HepG2 (cell line): ENCODE results near the gene PRSS12. TPM values are rescaled to one million over a fixed set of nuclear protein-coding genes. Genes with fewer than 3 reads are reported as not detected.

Experiments
- ATAC-seq: fragments of 200-7000 bp; cut with Tn5 transposase; 3 replicates; pipeline ENCODE4 v1.9.1; 2020; ENCODE audit warnings: mild to moderate bottlenecking, moderate library complexity
- BruUV-seq: library from RNA; stranded (reverse); fragments of 400-500 nt; replicated peaks from 2 replicates; lab custom pipeline; 2021; lab: Mats Ljungman, UMichigan
- CTCF ChIA-PET: fragments of 300-600 bp; formaldehyde crosslinking; extraction: SDS; loops from one replicate; lab custom pipeline; 2021; ENCODE audit warnings: low total read pairs, inconsistent platforms, low intra/inter-chr PET ratio; lab: Yijun Ruan, JAX
- POLR2A ChIA-PET: fragments of 350-600 bp; sonication (Branson Sonifier 250); formaldehyde crosslinking; loops from one replicate; lab custom pipeline; 2020; ENCODE audit warnings: antibody characterized with exemption, inconsistent platforms; lab: Yijun Ruan, JAX
- DNase-seq: peaks from one replicate; pipeline ENCODE4 v3.0.0-alpha.2; 2015; ENCODE audit warnings: low spot score
- FAIRE-seq: peaks from 3 replicates; lab custom pipeline; 2011; peaks lifted over from hg19 to GRCh38; lab: Jason Lieb, UNC
- H2AFZ ChIP-seq: one replicate; pipeline ENCODE4 v1.6.1; 2011; ENCODE audit warnings: low read length, inconsistent platforms
- H3K27ac ChIP-seq: fragments of 300-600 bp; 3 replicates; pipeline ENCODE4 v1.8.0; 2011; ENCODE audit warnings: mixed run types, mild to moderate bottlenecking, mixed read lengths, low read length, inconsistent platforms; ENCODE audit not compliant: insufficient read depth; ENCODE audit errors: extremely low read length
- H3K27me3 ChIP-seq, 2 experiments: fragments of 200-600 bp in 1 of 2; 2 replicates in 1 of 2; 3 replicates in 1 of 2; pipeline versions ENCODE4 v1.6.0 to v1.8.0; 2011; ENCODE audit warnings: low read length in 2 of 2, mild to moderate bottlenecking in 2 of 2, moderate library complexity in 2 of 2, inconsistent platforms in 1 of 2; ENCODE audit not compliant: insufficient read depth in 2 of 2, control insufficient read depth in 1 of 2
- H3K36me3 ChIP-seq, 2 experiments: fragments of 200-600 bp in 1 of 2; replicated peaks in 1 of 2; 2 replicates in 1 of 2; 3 replicates in 1 of 2; pipeline versions ENCODE4 v1.5.1 to v1.8.0; 2011; ENCODE audit warnings: low read length in 2 of 2, inconsistent platforms in 1 of 2; ENCODE audit not compliant: insufficient read depth in 2 of 2, control insufficient read depth in 1 of 2
- H3K4me1 ChIP-seq: 2 replicates; pipeline ENCODE4 v1.5.1; 2012; ENCODE audit warnings: low read length, inconsistent platforms; ENCODE audit not compliant: insufficient read depth
- H3K4me2 ChIP-seq: 2 replicates; pipeline ENCODE4 v1.6.0; 2011; ENCODE audit warnings: low read depth, low read length, inconsistent platforms
- H3K4me3 ChIP-seq, 3 experiments: fragments of 200-600 bp in 1 of 3; sonication (generic), shearing (Covaris generic) in 1 of 3; replicated peaks in 1 of 3; 2 replicates each; pipeline ENCODE4 v1.5.1; 2011 to 2016; ENCODE audit warnings: low read length in 3 of 3, inconsistent platforms in 2 of 3, low read depth in 2 of 3, mild to moderate bottlenecking in 2 of 3, control low read depth in 1 of 3, mixed read lengths in 1 of 3; ENCODE audit not compliant: insufficient read depth in 1 of 3
- H3K79me2 ChIP-seq: one replicate; pipeline ENCODE4 v1.6.1; 2011; ENCODE audit warnings: low read length, inconsistent platforms; ENCODE audit not compliant: insufficient read depth
- H3K9ac ChIP-seq: 2 replicates; pipeline ENCODE4 v1.6.0; 2011; ENCODE audit warnings: mild to moderate bottlenecking, low read depth, low read length, inconsistent platforms; ENCODE audit not compliant: insufficient read depth
- H3K9me3 ChIP-seq: 2 replicates; pipeline ENCODE4 v1.5.1; 2012; ENCODE audit warnings: mild to moderate bottlenecking, low read length
- H4K20me1 ChIP-seq: 2 replicates; pipeline ENCODE4 v1.6.0; 2011; ENCODE audit warnings: inconsistent platforms, mild to moderate bottlenecking, low read length, moderate library complexity; ENCODE audit not compliant: insufficient read depth
- FOXA3 ChIP-seq: IDR thresholded peaks from 2 replicates; pipeline ENCODE4 v1.6.1; 2016; ENCODE audit warnings: missing genetic modification reagents, missing compliant biosample characterization
- IKZF1 ChIP-seq: fragments of 450-650 bp; IDR thresholded peaks from 2 replicates; pipeline ENCODE4 v1.7.1; 2016
- KLF16 ChIP-seq, 2 experiments: sonication (generic) in 1 of 2; formaldehyde crosslinking in 1 of 2; IDR thresholded peaks; 2 replicates each; pipeline versions ENCODE4 v1.6.1 to v1.8.0; 2016 to 2023; ENCODE audit warnings: missing genetic modification reagents in 2 of 2, missing compliant biosample characterization in 1 of 2
- PAF1 ChIP-seq: IDR thresholded peaks from 2 replicates; pipeline ENCODE4 v1.6.1; 2016; ENCODE audit warnings: missing genetic modification reagents, missing compliant biosample characterization
- PHF21A ChIP-seq: sonication (generic); formaldehyde crosslinking; IDR thresholded peaks from 2 replicates; pipeline ENCODE4 v1.5.0; 2020; ENCODE audit warnings: mild to moderate bottlenecking, missing genetic modification reagents
- POLR2G ChIP-seq: fragments of 200-400 bp; formaldehyde crosslinking; IDR thresholded peaks from 2 replicates; pipeline ENCODE4 v1.6.1; 2018; ENCODE audit warnings: mild to moderate bottlenecking, low read depth, low read length, moderate library complexity
- RAD21 ChIP-seq: fragments of 450-650 bp; formaldehyde crosslinking; IDR thresholded peaks from 2 replicates; pipeline ENCODE4 v1.5.0; 2020; ENCODE audit warnings: mild to moderate bottlenecking
- RFX3 ChIP-seq: IDR thresholded peaks from 2 replicates; pipeline ENCODE4 v1.6.1; 2016; ENCODE audit warnings: missing biosample characterization, missing genetic modification reagents
- SRF ChIP-seq: IDR thresholded peaks from 2 replicates; pipeline ENCODE4 v1.6.1; 2011; ENCODE audit warnings: mild to moderate bottlenecking, low read depth, low read length, moderate library complexity
- TAF15 ChIP-seq: fragments of 200-400 bp; formaldehyde crosslinking; IDR thresholded peaks from one replicate; pipeline ENCODE4 v1.6.1; 2018; ENCODE audit warnings: mild to moderate bottlenecking, low read depth, low read length; ENCODE audit not compliant: poor library complexity, severe bottlenecking
- ZNF441 ChIP-seq: sonication (generic); formaldehyde crosslinking; IDR thresholded peaks from 2 replicates; pipeline ENCODE4 v1.7.0; 2021; ENCODE audit warnings: missing genetic modification reagents, borderline replicate concordance
- ZNF549 ChIP-seq: sonication (generic); formaldehyde crosslinking; IDR thresholded peaks from 2 replicates; pipeline ENCODE4 v1.5.0; 2020; ENCODE audit warnings: missing genetic modification reagents
- ZNF589 ChIP-seq: sonication (generic); formaldehyde crosslinking; conservative IDR thresholded peaks from 2 replicates; pipeline ENCODE4 v1.8.0; 2022; ENCODE audit warnings: mild to moderate bottlenecking, moderate library complexity, missing genetic modification reagents
- ZNF761 ChIP-seq: sonication (generic); formaldehyde crosslinking; conservative IDR thresholded peaks from 2 replicates; pipeline ENCODE4 v1.4.0; 2020; ENCODE audit warnings: mild to moderate bottlenecking, missing genetic modification reagents
- WGBS: methylation state at CpG from one replicate; pipeline ENCODE4 v1.1.6; 2017; ENCODE audit warnings: low lambda C conversion rate; 5-methylcytosine and 5-hydroxymethylcytosine counted together
- in situ Hi-C: cut with HindIII; loops from 2 replicates; pipeline ENCODE4 v1.10.0; 2017; ENCODE audit warnings: low pct_unique_long_range_greater_than_20kb; ENCODE audit not compliant: extremely low pct_ligation_motif_present
- intact Hi-C: fragments of 100-400 bp; cut with micrococcal nuclease; formaldehyde crosslinking; loops from one replicate; pipeline ENCODE4 v1.10.0; 2022; ENCODE audit not compliant: unreplicated experiment
- polyA plus RNA-seq, 8 experiments: library from polyadenylated mRNA; depleted of rRNA in 3 of 8; stranded (reverse) in 7 of 8; unstranded in 1 of 8; fragments of >200 nt; fragmentation: Illumina TruSeq in 4 of 8; extraction: Trizol in 4 of 8; gene quantifications; 2 replicates each; pipeline versions ENCODE4 v1.2.1 to v1.2.3, GENCODE V29; 2011 to 2016; ENCODE audit warnings: low read depth in 4 of 8, missing spikeins in 1 of 8, mixed read lengths in 1 of 8; ENCODE audit not compliant: insufficient read depth in 1 of 8
- total RNA-seq, 5 experiments: library from RNA; depleted of rRNA; stranded (reverse); fragments of >200 nt; fragmentation: Illumina TruSeq; extraction: Trizol; gene quantifications; 2 replicates each; pipeline ENCODE4 v1.2.3, GENCODE V29; 2016; ENCODE audit warnings: low read depth in 1 of 5
- TF ChIP-seq, protein P1 (sequence below): sonication (generic); formaldehyde crosslinking; IDR thresholded peaks from 2 replicates; pipeline ENCODE4 v1.5.0; 2020; ENCODE audit warnings: mild to moderate bottlenecking, missing genetic modification reagents, borderline replicate concordance
- TF ChIP-seq, protein P2 (sequence below): IDR thresholded peaks from 2 replicates; pipeline ENCODE4 v1.6.1; 2016; ENCODE audit warnings: low read depth
- TF ChIP-seq, protein P3 (sequence below): sonication (generic); formaldehyde crosslinking; IDR thresholded peaks from 2 replicates; pipeline ENCODE4 v1.5.1; 2020; ENCODE audit warnings: mild to moderate bottlenecking, missing genetic modification reagents, moderate library complexity

PRSS12 gene
- total and polyA plus RNA-seq, 2 of the 13 experiments (the other 11 are each of a cell fraction or from before 2014, with no cell fraction given), result 0.02 TPM; not detected in 1

DNA sequence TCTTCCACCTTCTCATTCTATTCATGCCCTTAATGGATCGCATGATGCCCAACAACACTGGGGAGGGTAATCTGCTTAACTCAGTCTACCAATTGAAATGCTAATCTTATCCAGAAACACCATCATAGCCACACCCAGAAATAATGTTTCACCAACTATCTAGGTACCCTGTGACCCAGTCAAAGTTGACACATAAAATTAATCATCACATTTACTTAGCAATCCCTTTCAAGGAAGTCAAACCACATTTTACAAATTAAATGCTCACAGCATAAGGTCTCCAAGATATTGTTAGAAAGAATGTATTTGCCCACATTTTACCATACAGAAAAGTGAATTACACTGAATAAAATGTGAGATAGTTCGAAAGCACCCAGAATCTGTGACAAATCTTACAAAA is 92.5 kb downstream of the PRSS12 start:
- no peak for FAIRE-seq
- POLR2A ChIA-PET, result no interaction called here

More for the DNA sequence above, 92.5 kb downstream of the PRSS12 start:
- H3K4me2 ChIP-seq, result no peak overlapping the region
- no peaks in the 10 kb centered on the region for H3K9me3 ChIP-seq
- no peaks in the 10 kb centered on the region for H3K4me1 ChIP-seq
- intact Hi-C loops (no loop called here), in situ Hi-C loops (no loop called here)
- BruUV-seq, result no TSS peak
- no peaks in the 10 kb centered on the region for H4K20me1 ChIP-seq
- H2AFZ ChIP-seq, result no peak overlapping the region
- WGBS, result 53% methylated on average over 2 of the region's 2 CpGs
- ATAC-seq (no peak), DNase-seq (no peak)
- no peak for TF ChIP-seq POLR2G
- TF ChIP-seq SRF, result no peak
- TF ChIP-seq ZNF761 (CRISPR knock-in tag), result no peak
- TF ChIP-seq ZNF549 (CRISPR knock-in tag), result no peak
- TF ChIP-seq, protein P1, sequence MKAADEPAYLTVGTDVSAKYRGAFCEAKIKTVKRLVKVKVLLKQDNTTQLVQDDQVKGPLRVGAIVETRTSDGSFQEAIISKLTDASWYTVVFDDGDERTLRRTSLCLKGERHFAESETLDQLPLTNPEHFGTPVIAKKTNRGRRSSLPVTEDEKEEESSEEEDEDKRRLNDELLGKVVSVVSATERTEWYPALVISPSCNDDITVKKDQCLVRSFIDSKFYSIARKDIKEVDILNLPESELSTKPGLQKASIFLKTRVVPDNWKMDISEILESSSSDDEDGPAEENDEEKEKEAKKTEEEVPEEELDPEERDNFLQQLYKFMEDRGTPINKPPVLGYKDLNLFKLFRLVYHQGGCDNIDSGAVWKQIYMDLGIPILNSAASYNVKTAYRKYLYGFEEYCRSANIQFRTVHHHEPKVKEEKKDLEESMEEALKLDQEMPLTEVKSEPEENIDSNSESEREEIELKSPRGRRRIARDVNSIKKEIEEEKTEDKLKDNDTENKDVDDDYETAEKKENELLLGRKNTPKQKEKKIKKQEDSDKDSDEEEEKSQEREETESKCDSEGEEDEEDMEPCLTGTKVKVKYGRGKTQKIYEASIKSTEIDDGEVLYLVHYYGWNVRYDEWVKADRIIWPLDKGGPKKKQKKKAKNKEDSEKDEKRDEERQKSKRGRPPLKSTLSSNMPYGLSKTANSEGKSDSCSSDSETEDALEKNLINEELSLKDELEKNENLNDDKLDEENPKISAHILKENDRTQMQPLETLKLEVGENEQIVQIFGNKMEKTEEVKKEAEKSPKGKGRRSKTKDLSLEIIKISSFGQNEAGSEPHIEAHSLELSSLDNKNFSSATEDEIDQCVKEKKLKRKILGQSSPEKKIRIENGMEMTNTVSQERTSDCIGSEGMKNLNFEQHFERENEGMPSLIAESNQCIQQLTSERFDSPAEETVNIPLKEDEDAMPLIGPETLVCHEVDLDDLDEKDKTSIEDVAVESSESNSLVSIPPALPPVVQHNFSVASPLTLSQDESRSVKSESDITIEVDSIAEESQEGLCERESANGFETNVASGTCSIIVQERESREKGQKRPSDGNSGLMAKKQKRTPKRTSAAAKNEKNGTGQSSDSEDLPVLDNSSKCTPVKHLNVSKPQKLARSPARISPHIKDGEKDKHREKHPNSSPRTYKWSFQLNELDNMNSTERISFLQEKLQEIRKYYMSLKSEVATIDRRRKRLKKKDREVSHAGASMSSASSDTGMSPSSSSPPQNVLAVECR, result no peak
- TF ChIP-seq RAD21 (CRISPR knock-in tag), result no peak
- TF ChIP-seq ZNF441 (CRISPR knock-in tag), result no peak
- TF ChIP-seq KLF16 (CRISPR knock-in tag; IDR thresholded peaks at IDR 0.05), result no peak
- no peak for TF ChIP-seq ZNF589 (CRISPR knock-in tag)
- no peak for TF ChIP-seq PHF21A (CRISPR knock-in tag)
- no peak for TF ChIP-seq PAF1
- TF ChIP-seq, protein P2, sequence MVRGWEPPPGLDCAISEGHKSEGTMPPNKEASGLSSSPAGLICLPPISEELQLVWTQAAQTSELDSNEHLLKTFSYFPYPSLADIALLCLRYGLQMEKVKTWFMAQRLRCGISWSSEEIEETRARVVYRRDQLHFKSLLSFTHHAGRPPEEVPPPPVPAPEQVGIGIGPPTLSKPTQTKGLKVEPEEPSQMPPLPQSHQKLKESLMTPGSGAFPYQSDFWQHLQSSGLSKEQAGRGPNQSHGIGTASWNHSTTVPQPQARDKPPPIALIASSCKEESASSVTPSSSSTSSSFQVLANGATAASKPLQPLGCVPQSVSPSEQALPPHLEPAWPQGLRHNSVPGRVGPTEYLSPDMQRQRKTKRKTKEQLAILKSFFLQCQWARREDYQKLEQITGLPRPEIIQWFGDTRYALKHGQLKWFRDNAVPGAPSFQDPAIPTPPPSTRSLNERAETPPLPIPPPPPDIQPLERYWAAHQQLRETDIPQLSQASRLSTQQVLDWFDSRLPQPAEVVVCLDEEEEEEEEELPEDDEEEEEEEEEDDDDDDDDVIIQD (CRISPR knock-in tag), result no peak
- no peak for TF ChIP-seq TAF15
- no peak for TF ChIP-seq IKZF1
- TF ChIP-seq, protein P3, sequence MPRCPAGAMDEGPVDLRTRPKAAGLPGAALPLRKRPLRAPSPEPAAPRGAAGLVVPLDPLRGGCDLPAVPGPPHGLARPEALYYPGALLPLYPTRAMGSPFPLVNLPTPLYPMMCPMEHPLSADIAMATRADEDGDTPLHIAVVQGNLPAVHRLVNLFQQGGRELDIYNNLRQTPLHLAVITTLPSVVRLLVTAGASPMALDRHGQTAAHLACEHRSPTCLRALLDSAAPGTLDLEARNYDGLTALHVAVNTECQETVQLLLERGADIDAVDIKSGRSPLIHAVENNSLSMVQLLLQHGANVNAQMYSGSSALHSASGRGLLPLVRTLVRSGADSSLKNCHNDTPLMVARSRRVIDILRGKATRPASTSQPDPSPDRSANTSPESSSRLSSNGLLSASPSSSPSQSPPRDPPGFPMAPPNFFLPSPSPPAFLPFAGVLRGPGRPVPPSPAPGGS (CRISPR knock-in tag), result no peak
- TF ChIP-seq FOXA3 (CRISPR knock-in tag), result no peak
- TF ChIP-seq RFX3, result no peak
- H3K4me3 ChIP-seq, result no peak overlapping the region
- no peaks in the 10 kb centered on the region for H3K79me2 ChIP-seq
- 0 out of 5 replicates have a peak, but pooled peaks cover 0 to 2% of the 10 kb centered on the region in 2 experiments for H3K27me3 ChIP-seq
- H3K36me3 ChIP-seq, result no peaks in the 10 kb centered on the region
- CTCF ChIA-PET, result no interaction called here
- H3K9ac ChIP-seq, result no peak overlapping the region
- H3K27ac ChIP-seq, result no peak overlapping the region
